HepG2 (cell line): ENCODE data around the gene FHIT. TPM values are rescaled to one million over a fixed set of nuclear protein-coding genes. Genes with fewer than 3 reads are reported as not detected.

ENCODE experiments used
- ATAC-seq: fragments of 200-7000 bp; cut with Tn5 transposase; 3 replicates; pipeline ENCODE4 v1.9.1; 2020; ENCODE audit warnings: mild to moderate bottlenecking, moderate library complexity
- BruUV-seq: library from RNA; stranded (reverse); fragments of 400-500 nt; replicated peaks from 2 replicates; lab custom pipeline; 2021; lab: Mats Ljungman, UMichigan
- CTCF ChIA-PET: fragments of 300-600 bp; formaldehyde crosslinking; extraction: SDS; loops from one replicate; lab custom pipeline; 2021; ENCODE audit warnings: low total read pairs, inconsistent platforms, low intra/inter-chr PET ratio; lab: Yijun Ruan, JAX
- POLR2A ChIA-PET: fragments of 350-600 bp; sonication (Branson Sonifier 250); formaldehyde crosslinking; loops from one replicate; lab custom pipeline; 2020; ENCODE audit warnings: antibody characterized with exemption, inconsistent platforms; lab: Yijun Ruan, JAX
- DNase-seq: peaks from one replicate; pipeline ENCODE4 v3.0.0-alpha.2; 2015; ENCODE audit warnings: low spot score
- FAIRE-seq: peaks from 3 replicates; lab custom pipeline; 2011; peaks lifted over from hg19 to GRCh38; lab: Jason Lieb, UNC
- H2AFZ ChIP-seq: one replicate; pipeline ENCODE4 v1.6.1; 2011; ENCODE audit warnings: low read length, inconsistent platforms
- H3K27ac ChIP-seq: fragments of 300-600 bp; 3 replicates; pipeline ENCODE4 v1.8.0; 2011; ENCODE audit warnings: mixed run types, mild to moderate bottlenecking, mixed read lengths, low read length, inconsistent platforms; ENCODE audit not compliant: insufficient read depth; ENCODE audit errors: extremely low read length
- H3K27me3 ChIP-seq, 2 experiments: fragments of 200-600 bp in 1 of 2; 2 replicates in 1 of 2; 3 replicates in 1 of 2; pipeline versions ENCODE4 v1.6.0 to v1.8.0; 2011; ENCODE audit warnings: low read length in 2 of 2, mild to moderate bottlenecking in 2 of 2, moderate library complexity in 2 of 2, inconsistent platforms in 1 of 2; ENCODE audit not compliant: insufficient read depth in 2 of 2, control insufficient read depth in 1 of 2
- H3K36me3 ChIP-seq, 2 experiments: fragments of 200-600 bp in 1 of 2; replicated peaks in 1 of 2; 2 replicates in 1 of 2; 3 replicates in 1 of 2; pipeline versions ENCODE4 v1.5.1 to v1.8.0; 2011; ENCODE audit warnings: low read length in 2 of 2, inconsistent platforms in 1 of 2; ENCODE audit not compliant: insufficient read depth in 2 of 2, control insufficient read depth in 1 of 2
- H3K4me1 ChIP-seq: 2 replicates; pipeline ENCODE4 v1.5.1; 2012; ENCODE audit warnings: low read length, inconsistent platforms; ENCODE audit not compliant: insufficient read depth
- H3K4me2 ChIP-seq: 2 replicates; pipeline ENCODE4 v1.6.0; 2011; ENCODE audit warnings: low read depth, low read length, inconsistent platforms
- H3K4me3 ChIP-seq, 3 experiments: fragments of 200-600 bp in 1 of 3; sonication (generic), shearing (Covaris generic) in 1 of 3; replicated peaks in 1 of 3; 2 replicates each; pipeline ENCODE4 v1.5.1; 2011 to 2016; ENCODE audit warnings: low read length in 3 of 3, inconsistent platforms in 2 of 3, low read depth in 2 of 3, mild to moderate bottlenecking in 2 of 3, control low read depth in 1 of 3, mixed read lengths in 1 of 3; ENCODE audit not compliant: insufficient read depth in 1 of 3
- H3K79me2 ChIP-seq: one replicate; pipeline ENCODE4 v1.6.1; 2011; ENCODE audit warnings: low read length, inconsistent platforms; ENCODE audit not compliant: insufficient read depth
- H3K9ac ChIP-seq: 2 replicates; pipeline ENCODE4 v1.6.0; 2011; ENCODE audit warnings: mild to moderate bottlenecking, low read depth, low read length, inconsistent platforms; ENCODE audit not compliant: insufficient read depth
- H3K9me3 ChIP-seq: 2 replicates; pipeline ENCODE4 v1.5.1; 2012; ENCODE audit warnings: mild to moderate bottlenecking, low read length
- H4K20me1 ChIP-seq: 2 replicates; pipeline ENCODE4 v1.6.0; 2011; ENCODE audit warnings: inconsistent platforms, mild to moderate bottlenecking, low read length, moderate library complexity; ENCODE audit not compliant: insufficient read depth
- CCAR2 ChIP-seq: fragments of 200-400 bp; formaldehyde crosslinking; optimal IDR thresholded peaks from 2 replicates; pipeline ENCODE3; 2018; ENCODE audit warnings: low read depth, mild to moderate bottlenecking, low read length, moderate library complexity
- DDIT3 ChIP-seq: sonication (generic); formaldehyde crosslinking; IDR thresholded peaks from 2 replicates; pipeline ENCODE4 v1.4.0; 2020; ENCODE audit warnings: mild to moderate bottlenecking, missing genetic modification reagents
- E2F2 ChIP-seq: sonication (generic); formaldehyde crosslinking; IDR thresholded peaks from 2 replicates; pipeline ENCODE4 v1.4.0; 2020; ENCODE audit warnings: missing genetic modification reagents, borderline replicate concordance
- ELF3 ChIP-seq: IDR thresholded peaks from 2 replicates; pipeline ENCODE4 v1.6.1; 2016; ENCODE audit warnings: missing genetic modification reagents, missing compliant biosample characterization
- MEF2D ChIP-seq: sonication (generic); formaldehyde crosslinking; IDR thresholded peaks from 2 replicates; pipeline ENCODE4 v1.5.1; 2020; ENCODE audit warnings: mild to moderate bottlenecking, missing genetic modification reagents
- MYPOP ChIP-seq: sonication (generic); formaldehyde crosslinking; IDR thresholded peaks from 2 replicates; pipeline ENCODE4 v1.8.1; 2023; ENCODE audit warnings: mild to moderate bottlenecking, moderate library complexity, missing genetic modification reagents
- NPAS2 ChIP-seq: sonication (generic); formaldehyde crosslinking; IDR thresholded peaks from 2 replicates; pipeline ENCODE4 v1.8.0; 2022; ENCODE audit warnings: mild to moderate bottlenecking, missing genetic modification reagents, borderline replicate concordance
- SCMH1 ChIP-seq: sonication (generic); formaldehyde crosslinking; IDR thresholded peaks from 2 replicates; pipeline ENCODE4 v1.9.0; 2021; ENCODE audit warnings: missing genetic modification reagents, mild to moderate bottlenecking, borderline replicate concordance
- SNAPC2 ChIP-seq: sonication (generic); formaldehyde crosslinking; IDR thresholded peaks from 2 replicates; pipeline ENCODE4 v1.8.1; 2022; ENCODE audit warnings: mild to moderate bottlenecking, missing genetic modification reagents
- TBX3 ChIP-seq: fragments of 450-650 bp; IDR thresholded peaks from 2 replicates; pipeline ENCODE4 v1.6.1; 2017; ENCODE audit warnings: antibody characterized with exemption, mild to moderate bottlenecking, inconsistent platforms, borderline replicate concordance
- ZNF101 ChIP-seq: sonication (generic); formaldehyde crosslinking; IDR thresholded peaks from 2 replicates; pipeline ENCODE4 v1.4.0; 2020; ENCODE audit warnings: mild to moderate bottlenecking, low read depth, missing genetic modification reagents, borderline replicate concordance
- ZNF430 ChIP-seq: sonication (generic); formaldehyde crosslinking; IDR thresholded peaks from 2 replicates; pipeline ENCODE4 v1.9.0; 2021; ENCODE audit warnings: mild to moderate bottlenecking, missing genetic modification reagents
- ZNF496 ChIP-seq: sonication (generic); formaldehyde crosslinking; IDR thresholded peaks from 2 replicates; pipeline ENCODE4 v1.8.1; 2023; ENCODE audit warnings: mild to moderate bottlenecking, moderate library complexity, missing genetic modification reagents; ENCODE audit not compliant: insufficient replicate concordance
- ZNF512 ChIP-seq: sonication (generic); formaldehyde crosslinking; IDR thresholded peaks from 2 replicates; pipeline ENCODE4 v1.4.0; 2020; ENCODE audit warnings: mild to moderate bottlenecking, missing genetic modification reagents
- ZSCAN30 ChIP-seq: sonication (generic); formaldehyde crosslinking; IDR thresholded peaks from 2 replicates; pipeline ENCODE4 v1.5.0; 2020; ENCODE audit warnings: mild to moderate bottlenecking, missing genetic modification reagents
- WGBS: methylation state at CpG from one replicate; pipeline ENCODE4 v1.1.6; 2017; ENCODE audit warnings: low lambda C conversion rate; 5-methylcytosine and 5-hydroxymethylcytosine counted together
- in situ Hi-C: cut with HindIII; loops from 2 replicates; pipeline ENCODE4 v1.10.0; 2017; ENCODE audit warnings: low pct_unique_long_range_greater_than_20kb; ENCODE audit not compliant: extremely low pct_ligation_motif_present
- intact Hi-C: fragments of 100-400 bp; cut with micrococcal nuclease; formaldehyde crosslinking; loops from one replicate; pipeline ENCODE4 v1.10.0; 2022; ENCODE audit not compliant: unreplicated experiment
- polyA plus RNA-seq, 8 experiments: library from polyadenylated mRNA; depleted of rRNA in 3 of 8; stranded (reverse) in 7 of 8; unstranded in 1 of 8; fragments of >200 nt; fragmentation: Illumina TruSeq in 4 of 8; extraction: Trizol in 4 of 8; gene quantifications; 2 replicates each; pipeline versions ENCODE4 v1.2.1 to v1.2.3, GENCODE V29; 2011 to 2016; ENCODE audit warnings: low read depth in 4 of 8, missing spikeins in 1 of 8, mixed read lengths in 1 of 8; ENCODE audit not compliant: insufficient read depth in 1 of 8
- total RNA-seq, 5 experiments: library from RNA; depleted of rRNA; stranded (reverse); fragments of >200 nt; fragmentation: Illumina TruSeq; extraction: Trizol; gene quantifications; 2 replicates each; pipeline ENCODE4 v1.2.3, GENCODE V29; 2016; ENCODE audit warnings: low read depth in 1 of 5

Gene FHIT
- total and polyA plus RNA-seq, 2 of the 13 experiments (the other 11 are each of a cell fraction or from before 2014, with no cell fraction given) = 4.0 to 4.6 TPM

GRCh38 chr3:59734061-59734460 is 1517.2 kb downstream of the FHIT start (continued):
- no peak for TF ChIP-seq SNAPC2 (CRISPR knock-in tag)
- no peak for TF ChIP-seq ZSCAN30 (CRISPR knock-in tag)

- no peaks in the 10 kb centered on the region for H3K4me1 ChIP-seq
- TF ChIP-seq CCAR2 = no peak
- no peak for TF ChIP-seq ZNF512 (CRISPR knock-in tag)
- no peak for TF ChIP-seq E2F2 (CRISPR knock-in tag)
- TF ChIP-seq MYPOP (CRISPR knock-in tag) = no peak
- no peak for TF ChIP-seq SCMH1 (CRISPR knock-in tag)
- TF ChIP-seq MEF2D (CRISPR knock-in tag) = no peak
- no peak for TF ChIP-seq ZNF430 (CRISPR knock-in tag)
- no peak for TF ChIP-seq TBX3
- TF ChIP-seq ZNF101 (CRISPR knock-in tag) = no peak
- TF ChIP-seq ZNF496 (CRISPR knock-in tag) = no peak
- TF ChIP-seq DDIT3 = no peak
- TF ChIP-seq NPAS2 = no peak
- no peak for TF ChIP-seq ELF3 (CRISPR knock-in tag)
- TF ChIP-seq, all 625 proteins: peak for 0
- no peak for FAIRE-seq
- in situ Hi-C loops = no loop called here
- Histone ChIP-seq H3K27me3 (no peaks in the 10 kb centered on the region), H4K20me1 (no peaks in the 10 kb centered on the region), H3K9me3 (no peaks in the 10 kb centered on the region), H3K4me3 (no peak overlapping the region), H3K27ac (no peak overlapping the region), H3K36me3 (no peaks in the 10 kb centered on the region), H2AFZ (no peak overlapping the region), H3K4me2 (no peak overlapping the region), H3K79me2 (no peaks in the 10 kb centered on the region), H3K9ac (no peak overlapping the region)
- intact Hi-C loops = no loop called here
- no peak for DNase-seq
- CTCF ChIA-PET = no interaction called here
- no peak for ATAC-seq
- WGBS = 16% methylated on average over 6 of the region's 6 CpGs
- BruUV-seq = no TSS peak
- POLR2A ChIA-PET = no interaction called here
Measured at GRCh38 chr3:59733041-59733809, 1518.0 kb downstream of the FHIT start.
